ENCODE data around the gene BICC1.

The BICC1 gene

GRCh38 chr10:58837826-58838225, 325.2 kb downstream of the BICC1 start:
- in situ Hi-C loops (cut with HindIII; ENCODE audit: low sequenced_read_pairs): no loop called here
- TF ChIP-seq CTCF (IDR thresholded peaks at IDR 0.05; ENCODE audit: low read depth, low read length, missing control alignments): no peak

GRCh38 chr10:58838561-58839208, 326.0 kb downstream of the BICC1 start:
- no peak overlapping the region for H3K4me3 ChIP-seq (ENCODE audit: low read depth, low read length)
- in situ Hi-C loops (cut with HindIII; ENCODE audit: low sequenced_read_pairs): no loop called here
- no peak for TF ChIP-seq CTCF (IDR thresholded peaks at IDR 0.05; ENCODE audit: low read depth, low read length, missing control alignments)
- no peak for DNase-seq (ENCODE audit: low read depth)

More at GRCh38 chr10:58837826-58838225, 325.2 kb downstream of the BICC1 start:
- no peak for DNase-seq (ENCODE audit: low read depth)
- no peak overlapping the region for H3K4me3 ChIP-seq (ENCODE audit: low read depth, low read length)

GRCh38 chr10:58839771-58840170, 327.1 kb downstream of the BICC1 start:
- TF ChIP-seq CTCF (IDR thresholded peaks at IDR 0.05; ENCODE audit: low read depth, low read length, missing control alignments): no peak
- DNase-seq (ENCODE audit: low read depth): no peak
- in situ Hi-C loops (cut with HindIII; ENCODE audit: low sequenced_read_pairs): no loop called here
- no peak overlapping the region for H3K4me3 ChIP-seq (ENCODE audit: low read depth, low read length)

GRCh38 chr10:58840840-58841435, 328.3 kb downstream of the BICC1 start:
- TF ChIP-seq CTCF (IDR thresholded peaks at IDR 0.05; ENCODE audit: low read depth, low read length, missing control alignments): no peak
- H3K4me3 ChIP-seq (ENCODE audit: low read depth, low read length): no peak overlapping the region
- no peak for DNase-seq (ENCODE audit: low read depth)
- in situ Hi-C loops (cut with HindIII; ENCODE audit: low sequenced_read_pairs): no loop called here

GRCh38 chr10:58842860-58843376, 330.2 kb downstream of the BICC1 start:
- no peak for TF ChIP-seq CTCF (IDR thresholded peaks at IDR 0.05; ENCODE audit: low read depth, low read length, missing control alignments)
- in situ Hi-C loops (cut with HindIII; ENCODE audit: low sequenced_read_pairs): no loop called here
- no peak for DNase-seq (ENCODE audit: low read depth)
- H3K4me3 ChIP-seq (ENCODE audit: low read depth, low read length): no peak overlapping the region

GRCh38 chr10:58843760-58844159, 331.1 kb downstream of the BICC1 start:
- no peak overlapping the region for H3K4me3 ChIP-seq (ENCODE audit: low read depth, low read length)
- in situ Hi-C loops (cut with HindIII; ENCODE audit: low sequenced_read_pairs): no loop called here
- no peak for TF ChIP-seq CTCF (IDR thresholded peaks at IDR 0.05; ENCODE audit: low read depth, low read length, missing control alignments)
- DNase-seq (ENCODE audit: low read depth): no peak

All from astrocyte of the cerebellum (primary cell).